IPS DF 6.9 (cell line): ENCODE results near the gene PCBP4.

Experiments
- DNase-seq: peaks from one replicate; pipeline ENCODE4 v3.0.0-alpha.2; 2013; ENCODE audit warnings: low read depth, low spot score
- H3K27ac ChIP-seq: one replicate; pipeline ENCODE4 v1.5.1; 2013; ENCODE audit warnings: low read length, control low read depth
- H3K27me3 ChIP-seq: 2 replicates; pipeline ENCODE4 v1.6.1; 2013; ENCODE audit warnings: mild to moderate bottlenecking, low read length; ENCODE audit not compliant: control insufficient read depth, insufficient read depth
- H3K36me3 ChIP-seq: 2 replicates; pipeline ENCODE4 v1.6.1; 2013; ENCODE audit warnings: low read length; ENCODE audit not compliant: control insufficient read depth, insufficient read depth
- H3K4me1 ChIP-seq: 2 replicates; pipeline ENCODE4 v1.6.1; 2013; ENCODE audit warnings: low read length; ENCODE audit not compliant: control insufficient read depth, insufficient read depth
- H3K4me3 ChIP-seq: 2 replicates; pipeline ENCODE4 v1.5.1; 2013; ENCODE audit warnings: mild to moderate bottlenecking, low read length
- H3K9me3 ChIP-seq: 2 replicates; pipeline ENCODE4 v1.6.1; 2013; ENCODE audit warnings: low read length, inconsistent platforms; ENCODE audit not compliant: control insufficient read depth, insufficient read depth
- WGBS: extraction: QIAGEN DNeasy Blood & Tissue Kit; methylation state at CpG from one replicate; pipeline ENCODE4 v1.1.7; 2013; ENCODE audit warnings: mixed read lengths, missing lambda C conversion rate; ENCODE audit not compliant: insufficient read length, insufficient coverage; 5-methylcytosine and 5-hydroxymethylcytosine counted together

The PCBP4 gene

GRCh38 chr3:51928438-51928837 lies 38.8 kb downstream of the PCBP4 start:
- no peak for DNase-seq
- no CpG with 5 or more reads among the region's 7 CpGs for WGBS
- Histone ChIP-seq H3K4me3 (no peak overlapping the region), H3K27me3 (no peaks in the 10 kb centered on the region), H3K4me1 (no peaks in the 10 kb centered on the region), H3K36me3 (no peaks in the 10 kb centered on the region), H3K9me3 (no peaks in the 10 kb centered on the region), H3K27ac (no peak overlapping the region)

GRCh38 chr3:51927061-51927977 lies 39.9 kb downstream of the PCBP4 start:
- no peaks in the 10 kb centered on the region for H3K9me3 ChIP-seq
- no peaks in the 10 kb centered on the region for H3K27me3 ChIP-seq
- no peak overlapping the region for H3K27ac ChIP-seq
- H3K4me3 ChIP-seq, result no peak overlapping the region
- no peak for DNase-seq
- H3K4me1 ChIP-seq, result no peaks in the 10 kb centered on the region
- no CpG with 5 or more reads among the region's 5 CpGs for WGBS
- H3K36me3 ChIP-seq, result no peaks in the 10 kb centered on the region

GRCh38 chr3:51921081-51921578 lies 46.1 kb downstream of the PCBP4 start:
- no peaks in the 10 kb centered on the region for H3K36me3 ChIP-seq
- H3K4me1 ChIP-seq, result no peaks in the 10 kb centered on the region
- H3K9me3 ChIP-seq, result no peaks in the 10 kb centered on the region
- H3K4me3 ChIP-seq, result no peak overlapping the region
- WGBS, result no CpG with 5 or more reads among the region's 11 CpGs
- no peak overlapping the region for H3K27ac ChIP-seq
- no peak for DNase-seq
- H3K27me3 ChIP-seq, result no peaks in the 10 kb centered on the region

- Histone ChIP-seq H3K27me3 (no peaks in the 10 kb centered on the region), H3K36me3 (no peaks in the 10 kb centered on the region), H3K9me3 (no peaks in the 10 kb centered on the region), H3K4me1 (no peaks in the 10 kb centered on the region), H3K4me3 (no peak overlapping the region), H3K27ac (no peak overlapping the region)
- DNase-seq, result no peak
- no CpG with 5 or more reads among the region's 5 CpGs for WGBS
Measured at GRCh38 chr3:51916418-51916817, 50.8 kb downstream of the PCBP4 start.

GRCh38 chr3:51908026-51908425 lies 59.2 kb downstream of the PCBP4 start:
- H3K36me3 ChIP-seq, result no peaks in the 10 kb centered on the region
- no peak for DNase-seq
- H3K4me3 ChIP-seq, result no peak overlapping the region
- no peaks in the 10 kb centered on the region for H3K9me3 ChIP-seq
- no peaks in the 10 kb centered on the region for H3K27me3 ChIP-seq
- H3K4me1 ChIP-seq, result no peaks in the 10 kb centered on the region
- no CpG with 5 or more reads among the region's 4 CpGs for WGBS
- H3K27ac ChIP-seq, result no peak overlapping the region
